Keratinocyte (primary cell): ENCODE data around the gene ENGASE. TPM values are rescaled to one million over a fixed set of nuclear protein-coding genes. Genes with fewer than 3 reads are reported as not detected.

Source experiments
- DNase-seq: peaks from one replicate; pipeline ENCODE4 v3.0.0-alpha.2; 2011; ENCODE audit warnings: low read depth, missing footprints, low spot score
- FAIRE-seq: peaks from 2 replicates; lab custom pipeline; 2011; peaks lifted over from hg19 to GRCh38; lab: Jason Lieb, UNC
- H2AFZ ChIP-seq: 2 replicates; pipeline ENCODE4 v1.6.0; 2012; ENCODE audit warnings: low read length, control low read depth, inconsistent platforms; ENCODE audit not compliant: control insufficient read depth
- H3K27ac ChIP-seq: 2 replicates; pipeline ENCODE4 v1.5.1; 2011; ENCODE audit warnings: low read length; ENCODE audit not compliant: control insufficient read depth, insufficient read depth
- H3K27me3 ChIP-seq: 3 replicates; pipeline ENCODE4 v1.6.0; 2011; ENCODE audit warnings: low read length; ENCODE audit not compliant: control insufficient read depth, insufficient read depth; ENCODE audit errors: extremely low read depth
- H3K36me3 ChIP-seq, 2 experiments: 2 replicates in 1 of 2; 3 replicates in 1 of 2; pipeline ENCODE4 v1.5.1; 2011; ENCODE audit warnings: low read length in 2 of 2, mild to moderate bottlenecking in 1 of 2; ENCODE audit not compliant: control insufficient read depth in 2 of 2, insufficient read depth in 2 of 2; ENCODE audit errors: extremely low read depth in 1 of 2
- H3K4me1 ChIP-seq: 3 replicates; pipeline ENCODE4 v1.5.1; 2011; ENCODE audit warnings: low read length; ENCODE audit not compliant: control insufficient read depth, insufficient read depth; ENCODE audit errors: extremely low read depth
- H3K4me2 ChIP-seq: 3 replicates; pipeline ENCODE4 v1.6.0; 2011; ENCODE audit warnings: low read depth, low read length; ENCODE audit not compliant: control insufficient read depth, insufficient read depth; ENCODE audit errors: extremely low read depth
- H3K4me3 ChIP-seq, 3 experiments: fragments of 200-600 bp in 1 of 3; sonication (generic) in 1 of 3; 2 replicates in 2 of 3; 3 replicates in 1 of 3; pipeline ENCODE4 v1.5.1; 2011 to 2016; ENCODE audit warnings: low read length in 3 of 3, mild to moderate bottlenecking in 3 of 3, control low read depth in 2 of 3, inconsistent platforms in 1 of 3, low read depth in 1 of 3, mixed read lengths in 1 of 3, mixed run types in 1 of 3, moderate library complexity in 1 of 3; ENCODE audit not compliant: control insufficient read depth in 2 of 3, insufficient read depth in 2 of 3; ENCODE audit errors: extremely low read depth in 1 of 3
- H3K79me2 ChIP-seq: 2 replicates; pipeline ENCODE4 v1.6.0; 2012; ENCODE audit warnings: low read length; ENCODE audit not compliant: control insufficient read depth, insufficient read depth
- H3K9ac ChIP-seq: 3 replicates; pipeline ENCODE4 v1.6.0; 2011; ENCODE audit warnings: low read length; ENCODE audit not compliant: control insufficient read depth, insufficient read depth; ENCODE audit errors: extremely low read depth
- H3K9me1 ChIP-seq: 3 replicates; pipeline ENCODE4 v1.6.0; 2011; ENCODE audit warnings: low read length; ENCODE audit not compliant: control insufficient read depth, insufficient read depth; ENCODE audit errors: extremely low read depth
- H3K9me3 ChIP-seq: 2 replicates; pipeline ENCODE4 v1.5.1; 2012; ENCODE audit warnings: low read depth, low read length; ENCODE audit not compliant: control insufficient read depth
- H4K20me1 ChIP-seq: 3 replicates; pipeline ENCODE4 v1.6.0; 2011; ENCODE audit warnings: low read length; ENCODE audit not compliant: control insufficient read depth, insufficient read depth; ENCODE audit errors: extremely low read depth
- CTCF ChIP-seq, 3 experiments: IDR thresholded peaks in 1 of 3; conservative IDR thresholded peaks in 1 of 3; optimal IDR thresholded peaks in 1 of 3; 2 replicates in 2 of 3; 3 replicates in 1 of 3; pipeline versions ENCODE3 to v1.5.1; 2011; ENCODE audit warnings: low read length in 3 of 3, mild to moderate bottlenecking in 3 of 3, moderate library complexity in 2 of 3, control low read depth in 1 of 3, inconsistent platforms in 1 of 3; ENCODE audit not compliant: insufficient read depth in 2 of 3; ENCODE audit errors: extremely low read depth in 1 of 3
- EZH2 ChIP-seq: IDR thresholded peaks from one replicate; pipeline ENCODE4 v1.6.1; 2012; ENCODE audit warnings: inconsistent platforms, mild to moderate bottlenecking, low read length, moderate library complexity
- dilution Hi-C: fragments of 300-500 bp; cut with MboI; formaldehyde crosslinking; loops from one replicate; pipeline ENCODE4 v1.7.0; 2020; ENCODE audit warnings: low sequenced_read_pairs; ENCODE audit not compliant: extremely low pct_ligation_motif_present
- polyA plus RNA-seq, 5 experiments: library from polyadenylated mRNA; depleted of rRNA in 3 of 5; stranded (reverse) in 3 of 5; stranded (forward) in 1 of 5; unstranded in 1 of 5; fragments of >200 nt; gene quantifications; 1 replicate in 1 of 5; 2 replicates in 3 of 5; 3 replicates in 1 of 5; pipeline versions ENCODE4 v1.2.1 to v1.2.3, GENCODE V29; 2011 to 2012; ENCODE audit warnings: missing spikeins in 2 of 5, low read depth in 1 of 5, low replicate concordance in 1 of 5

ENGASE gene
- polyA plus RNA-seq, 1 donor (not counting 4 experiments of a cell fraction or from before 2014, with no cell fraction given) = 6.6 TPM

GRCh38 chr17:79039171-79039570 lies 35.5 kb upstream of the ENGASE start:
- Histone ChIP-seq H3K27ac (peak overlapping the region; percentile 84), H4K20me1 (no peaks in the 10 kb centered on the region), H3K36me3 (no peaks in the 10 kb centered on the region), H3K27me3 (no peaks in the 10 kb centered on the region), H3K4me2 (peak overlapping the region; percentile 42), H2AFZ (no peak overlapping the region), H3K79me2 (no peaks in the 10 kb centered on the region), H3K4me1 (peaks cover 41% of the 10 kb centered on the region), H3K9ac (peak overlapping the region; percentile 73), H3K4me3 (no peak overlapping the region), H3K9me3 (no peaks in the 10 kb centered on the region), H3K9me1 (peaks cover 2% of the 10 kb centered on the region)
- no peak for TF ChIP-seq EZH2
- TF ChIP-seq CTCF (optimal IDR thresholded peaks at IDR 0.05 in 1 of 3, IDR thresholded peaks at IDR 0.05 in 1 of 3, conservative IDR thresholded peaks at IDR 0.05 in 1 of 3; ENCODE audit: extremely low read depth in 1 of 3, insufficient read depth in 2 of 3, low read length in 3 of 3) = no peak
- FAIRE-seq (no peak), DNase-seq (no peak)
- dilution Hi-C loops = loop anchor here (25.0 kb wide), 1 partner anchor 348 kb away; no protein-coding TSS in a partner anchor

GRCh38 chr17:79039886-79040285 lies 34.7 kb upstream of the ENGASE start:
- Histone ChIP-seq H4K20me1 (no peaks in the 10 kb centered on the region), H3K9me3 (no peaks in the 10 kb centered on the region), H3K4me3 (no peak overlapping the region), H3K4me2 (no peak overlapping the region), H3K27ac (no peak overlapping the region), H3K9me1 (peaks cover 2% of the 10 kb centered on the region), H3K4me1 (peaks cover 35% of the 10 kb centered on the region), H3K79me2 (no peaks in the 10 kb centered on the region), H2AFZ (no peak overlapping the region), H3K27me3 (peaks cover under 1% of the 10 kb centered on the region), H3K9ac (no peak overlapping the region), H3K36me3 (no peaks in the 10 kb centered on the region)
- TF ChIP-seq EZH2 (no peak), CTCF (optimal IDR thresholded peaks at IDR 0.05 in 1 of 3, IDR thresholded peaks at IDR 0.05 in 1 of 3, conservative IDR thresholded peaks at IDR 0.05 in 1 of 3; ENCODE audit: extremely low read depth in 1 of 3, insufficient read depth in 2 of 3, low read length in 3 of 3) (no peak)
- dilution Hi-C loops = loop anchor here (25.0 kb wide), 1 partner anchor 347 kb away; no protein-coding TSS in a partner anchor
- DNase-seq (no peak), FAIRE-seq (no peak)
